ENCODE data around the gene ESYT2.

Gene ESYT2

GRCh38 chr7:158682456-158682855 lies 146.9 kb downstream of the ESYT2 start:
- DNase-seq (ENCODE audit: insufficient read length, low spot score) (no peak), FAIRE-seq (no peak)
- TF ChIP-seq, protein P1, sequence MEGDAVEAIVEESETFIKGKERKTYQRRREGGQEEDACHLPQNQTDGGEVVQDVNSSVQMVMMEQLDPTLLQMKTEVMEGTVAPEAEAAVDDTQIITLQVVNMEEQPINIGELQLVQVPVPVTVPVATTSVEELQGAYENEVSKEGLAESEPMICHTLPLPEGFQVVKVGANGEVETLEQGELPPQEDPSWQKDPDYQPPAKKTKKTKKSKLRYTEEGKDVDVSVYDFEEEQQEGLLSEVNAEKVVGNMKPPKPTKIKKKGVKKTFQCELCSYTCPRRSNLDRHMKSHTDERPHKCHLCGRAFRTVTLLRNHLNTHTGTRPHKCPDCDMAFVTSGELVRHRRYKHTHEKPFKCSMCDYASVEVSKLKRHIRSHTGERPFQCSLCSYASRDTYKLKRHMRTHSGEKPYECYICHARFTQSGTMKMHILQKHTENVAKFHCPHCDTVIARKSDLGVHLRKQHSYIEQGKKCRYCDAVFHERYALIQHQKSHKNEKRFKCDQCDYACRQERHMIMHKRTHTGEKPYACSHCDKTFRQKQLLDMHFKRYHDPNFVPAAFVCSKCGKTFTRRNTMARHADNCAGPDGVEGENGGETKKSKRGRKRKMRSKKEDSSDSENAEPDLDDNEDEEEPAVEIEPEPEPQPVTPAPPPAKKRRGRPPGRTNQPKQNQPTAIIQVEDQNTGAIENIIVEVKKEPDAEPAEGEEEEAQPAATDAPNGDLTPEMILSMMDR (IDR thresholded peaks at IDR 0.05; ENCODE audit: insufficient read depth, missing control alignments): no peak
